ENCODE data around the gene CBL. TPM values are rescaled to one million over a fixed set of nuclear protein-coding genes. Genes with fewer than 3 reads are reported as not detected.
"Not testable (repeated sequence)": the region's sequence is repeated elsewhere in the genome, so short reads cannot be mapped to it uniquely, and the experiment has no call there.

Gene CBL
- total and polyA plus RNA-seq, 8 donors: 2.0 to 9.8 (median 3.8) TPM

- no peak overlapping the region for H3K4me3 ChIP-seq
- FAIRE-seq (no peak), ATAC-seq (no peak), DNase-seq (no peak)
- no peaks in the 10 kb centered on the region for H3K4me1 ChIP-seq
- H3K36me3 ChIP-seq: no peaks in the 10 kb centered on the region
- no peaks in the 10 kb centered on the region for H3K27me3 ChIP-seq
- intact Hi-C loops (cut with DNase I): no loop called here
- WGBS, 2 donors: 74% methylated on average over 9 of the region's 9 CpGs
- no peaks in the 10 kb centered on the region for H3K9me3 ChIP-seq
- no peak overlapping the region for H3K27ac ChIP-seq
- TF ChIP-seq CTCF (IDR thresholded peaks at IDR 0.05): no peak
Observed at GRCh38 chr11:119190531-119190930, 15.6 kb upstream of the CBL start.

GRCh38 chr11:119191265-119191664 lies 14.9 kb upstream of the CBL start:
- FAIRE-seq; H3K9me3 ChIP-seq; H3K27ac ChIP-seq; H3K27me3 ChIP-seq; intact Hi-C loops (cut with DNase I); DNase-seq; H3K4me1 ChIP-seq; ATAC-seq; H3K36me3 ChIP-seq; H3K4me3 ChIP-seq: not testable (repeated sequence)
- 86 to 88% methylated on average over 14 of the region's 14 CpGs for WGBS, 2 donors

- no peak for TF ChIP-seq CTCF (IDR thresholded peaks at IDR 0.05)
- Histone ChIP-seq H3K9me3 (no peaks in the 10 kb centered on the region), H3K36me3 (no peaks in the 10 kb centered on the region), H3K4me1 (no peaks in the 10 kb centered on the region), H3K27me3 (no peaks in the 10 kb centered on the region), H3K27ac (no peak overlapping the region), H3K4me3 (no peak overlapping the region)
- DNase-seq: no peak
- ATAC-seq: no peak
- WGBS, 2 donors: 96 to 98% methylated on average over 3 of the region's 3 CpGs
- FAIRE-seq: no peak
- intact Hi-C loops (cut with DNase I): no loop called here
Observed at GRCh38 chr11:119192111-119192510, 14.0 kb upstream of the CBL start.

GRCh38 chr11:119193001-119193400 lies 13.1 kb upstream of the CBL start:
- FAIRE-seq: no peak
- TF ChIP-seq CTCF (IDR thresholded peaks at IDR 0.05): no peak
- ATAC-seq: no peak
- no peak for DNase-seq
- Histone ChIP-seq H3K4me1 (no peaks in the 10 kb centered on the region), H3K27me3 (no peaks in the 10 kb centered on the region), H3K27ac (no peak overlapping the region), H3K4me3 (no peak overlapping the region), H3K36me3 (no peaks in the 10 kb centered on the region), H3K9me3 (no peaks in the 10 kb centered on the region)
- WGBS, 2 donors: 78 to 86% methylated on average over 5 of the region's 5 CpGs
- intact Hi-C loops (cut with DNase I): no loop called here

GRCh38 chr11:119193626-119194025 lies 12.5 kb upstream of the CBL start:
- WGBS, 2 donors: 72 to 82% methylated on average over 10 of the region's 10 CpGs
- FAIRE-seq: no peak
- H3K4me3 ChIP-seq: no peak overlapping the region
- H3K27me3 ChIP-seq: no peaks in the 10 kb centered on the region
- H3K4me1 ChIP-seq: no peaks in the 10 kb centered on the region
- TF ChIP-seq CTCF (IDR thresholded peaks at IDR 0.05): no peak
- H3K9me3 ChIP-seq: no peaks in the 10 kb centered on the region
- no peaks in the 10 kb centered on the region for H3K36me3 ChIP-seq
- H3K27ac ChIP-seq: no peak overlapping the region
- intact Hi-C loops (cut with DNase I): no loop called here
- no peak for DNase-seq
- no peak for ATAC-seq

Data from pancreas (tissue), 10 donors.